ENCODE data around the gene VASP.
A peak's percentile ranks its signal among the peaks of the same experiment; 100 is the strongest.

DNA sequence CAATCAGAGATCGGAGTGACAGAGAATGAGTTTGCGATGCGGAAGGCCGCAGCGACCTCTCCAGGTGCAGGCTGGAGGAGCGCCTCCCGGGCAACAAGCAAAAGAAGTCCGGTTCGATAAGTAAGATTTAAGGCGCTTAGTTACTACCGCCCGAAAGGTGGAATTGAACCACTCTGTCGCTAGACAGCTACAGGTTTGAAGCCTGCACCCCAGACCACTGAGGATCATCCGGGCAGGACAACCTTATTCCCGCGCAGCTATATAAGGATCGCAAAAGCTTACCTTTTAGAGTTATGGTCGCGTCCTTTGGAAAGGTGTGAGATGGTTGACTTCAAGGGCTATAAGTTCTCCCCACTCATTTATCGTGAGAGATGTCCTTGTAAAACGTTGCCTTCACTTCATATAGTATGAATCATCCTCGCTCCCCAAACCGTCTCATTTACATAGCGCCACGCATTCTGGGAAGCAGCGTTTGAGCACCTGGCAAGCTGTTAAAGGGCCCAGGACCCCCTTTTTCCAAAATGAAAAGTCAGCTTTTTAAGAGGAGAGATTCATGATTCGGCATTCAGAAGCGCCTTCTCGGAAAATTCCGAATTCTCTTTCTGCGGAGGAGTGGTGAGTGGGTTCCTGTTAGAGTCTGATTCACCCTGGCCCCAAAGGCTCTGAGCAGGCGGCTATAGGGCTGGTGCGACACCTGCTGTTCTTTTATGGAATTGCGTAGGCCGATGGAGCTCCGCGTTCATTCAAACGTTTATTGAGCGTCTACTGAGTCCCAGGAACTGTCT lies 28.6 kb upstream of the VASP start:
- peak in 2 of 3 donors; percentile 16 to 29 for TF ChIP-seq POLR2A (IDR thresholded peaks at IDR 0.05)
- TF ChIP-seq, protein P1, sequence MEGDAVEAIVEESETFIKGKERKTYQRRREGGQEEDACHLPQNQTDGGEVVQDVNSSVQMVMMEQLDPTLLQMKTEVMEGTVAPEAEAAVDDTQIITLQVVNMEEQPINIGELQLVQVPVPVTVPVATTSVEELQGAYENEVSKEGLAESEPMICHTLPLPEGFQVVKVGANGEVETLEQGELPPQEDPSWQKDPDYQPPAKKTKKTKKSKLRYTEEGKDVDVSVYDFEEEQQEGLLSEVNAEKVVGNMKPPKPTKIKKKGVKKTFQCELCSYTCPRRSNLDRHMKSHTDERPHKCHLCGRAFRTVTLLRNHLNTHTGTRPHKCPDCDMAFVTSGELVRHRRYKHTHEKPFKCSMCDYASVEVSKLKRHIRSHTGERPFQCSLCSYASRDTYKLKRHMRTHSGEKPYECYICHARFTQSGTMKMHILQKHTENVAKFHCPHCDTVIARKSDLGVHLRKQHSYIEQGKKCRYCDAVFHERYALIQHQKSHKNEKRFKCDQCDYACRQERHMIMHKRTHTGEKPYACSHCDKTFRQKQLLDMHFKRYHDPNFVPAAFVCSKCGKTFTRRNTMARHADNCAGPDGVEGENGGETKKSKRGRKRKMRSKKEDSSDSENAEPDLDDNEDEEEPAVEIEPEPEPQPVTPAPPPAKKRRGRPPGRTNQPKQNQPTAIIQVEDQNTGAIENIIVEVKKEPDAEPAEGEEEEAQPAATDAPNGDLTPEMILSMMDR (IDR thresholded peaks at IDR 0.05 in 8 of 11, conservative IDR thresholded peaks at IDR 0.05 in 3 of 11), result peak; percentile 90 to 99 (median 97)

All from spleen (tissue), 7 donors.